Thyroid gland (tissue), 4 donors: ENCODE results near the gene ATF2. TPM values are rescaled to one million over a fixed set of nuclear protein-coding genes. Genes with fewer than 3 reads are reported as not detected.

Experiments used
- DNase-seq, 2 donors: peaks; one replicate each; pipeline ENCODE4 v3.0.0-alpha.2; 2019
- H3K27ac ChIP-seq, 3 donors: fragments of 200-600 bp; sonication (generic); 1 replicate in 2 of 3; 2 replicates in 1 of 3; pipeline ENCODE4 v1.5.1; 2016 to 2019; ENCODE audit warnings: mild to moderate bottlenecking in 1 of 3, moderate library complexity in 1 of 3
- H3K27me3 ChIP-seq: fragments of 200-600 bp; sonication (generic); one replicate; pipeline ENCODE4 v1.5.1; 2019
- H3K36me3 ChIP-seq, 2 donors: fragments of 200-600 bp; sonication (generic); one replicate each; pipeline ENCODE4 v1.5.1; 2016 to 2019
- H3K4me1 ChIP-seq, 2 donors: fragments of 200-600 bp; sonication (generic); one replicate each; pipeline ENCODE4 v1.5.1; 2017 to 2019
- H3K4me3 ChIP-seq, 3 donors: fragments of 200-600 bp; sonication (generic); replicated peaks in 1 of 3; 1 replicate in 2 of 3; 2 replicates in 1 of 3; pipeline ENCODE4 v1.5.1; 2016; ENCODE audit warnings: mild to moderate bottlenecking in 1 of 3
- H3K9me3 ChIP-seq: fragments of 200-600 bp; sonication (generic); one replicate; pipeline ENCODE4 v1.5.1; 2017
- CTCF ChIP-seq, 6 experiments: fragments of 200-600 bp in 3 of 6; fragments of 450-650 bp in 3 of 6; sonication (generic) in 3 of 6; IDR thresholded peaks; one replicate each; pipeline ENCODE4 v1.5.1; 2016 to 2019; ENCODE audit warnings: antibody characterized with exemption in 6 of 6, mild to moderate bottlenecking in 2 of 6, inconsistent platforms in 1 of 6, moderate library complexity in 1 of 6
- POLR2A ChIP-seq, 2 donors: fragments of 450-650 bp; IDR thresholded peaks; one replicate each; pipeline ENCODE4 v1.6.1; 2017; ENCODE audit warnings: antibody characterized with exemption in 2 of 2, mild to moderate bottlenecking in 2 of 2, moderate library complexity in 1 of 2
- WGBS, 2 donors: methylation state at CpG; one replicate each; pipeline ENCODE4 v1.1.5; 2017; 5-methylcytosine and 5-hydroxymethylcytosine counted together
- intact Hi-C: fragments of 100-400 bp; cut with DNase I; formaldehyde crosslinking; loops from one replicate; pipeline ENCODE4 v1.15.1; 2023
- total RNA-seq, 4 donors: library from RNA; depleted of rRNA; stranded (reverse); fragments of >200 nt; gene quantifications; one replicate each; pipeline ENCODE4 v1.2.3, GENCODE V29; 2016

ATF2 gene
- total RNA-seq, 4 donors from 2014 or later, result 64.8 to 120 (median 88.0) TPM

- 82 to 84% methylated on average over 1 of the region's 1 CpG for WGBS, 2 donors
- Histone ChIP-seq H3K4me1 (peaks cover 0 to 8% of the 10 kb centered on the region in 2 donors), H3K4me3 (no peak overlapping the region), H3K9me3 (no peaks in the 10 kb centered on the region), H3K27me3 (no peaks in the 10 kb centered on the region), H3K36me3 (peaks cover 24 to 28% of the 10 kb centered on the region in 2 donors), H3K27ac (no peak overlapping the region)
- no peak for TF ChIP-seq CTCF (IDR thresholded peaks at IDR 0.05)
- no peak for TF ChIP-seq POLR2A (IDR thresholded peaks at IDR 0.05)
- intact Hi-C loops, result no loop called here
- no peak for DNase-seq
Measured at GRCh38 chr2:175175896-175176295, 7.9 kb upstream of the ATF2 start.

GRCh38 chr2:175175320-175175719, 7.3 kb upstream of the ATF2 start:
- 83 to 87% methylated on average over 2 of the region's 2 CpGs for WGBS, 2 donors
- peaks cover 0 to 4% of the 10 kb centered on the region in 2 donors for H3K4me1 ChIP-seq
- TF ChIP-seq CTCF (IDR thresholded peaks at IDR 0.05), result no peak
- no peak for TF ChIP-seq POLR2A (IDR thresholded peaks at IDR 0.05)
- no peaks in the 10 kb centered on the region for H3K27me3 ChIP-seq
- H3K4me3 ChIP-seq, result no peak overlapping the region
- intact Hi-C loops, result no loop called here
- H3K27ac ChIP-seq, result no peak overlapping the region
- no peaks in the 10 kb centered on the region for H3K9me3 ChIP-seq
- no peak for DNase-seq
- peaks cover 24 to 28% of the 10 kb centered on the region in 2 donors for H3K36me3 ChIP-seq

GRCh38 chr2:175170659-175171304, 2.8 kb upstream of the ATF2 start:
- H3K4me3 ChIP-seq, result no peak overlapping the region
- no peak for DNase-seq
- no peak overlapping the region for H3K27ac ChIP-seq
- WGBS, 2 donors, result 89% methylated on average over 3 of the region's 3 CpGs
- no peaks in the 10 kb centered on the region for H3K36me3 ChIP-seq
- intact Hi-C loops, result no loop called here
- no peak for TF ChIP-seq POLR2A (IDR thresholded peaks at IDR 0.05)
- no peak for TF ChIP-seq CTCF (IDR thresholded peaks at IDR 0.05)
- H3K9me3 ChIP-seq, result no peaks in the 10 kb centered on the region
- H3K27me3 ChIP-seq, result no peaks in the 10 kb centered on the region
- H3K4me1 ChIP-seq, result peaks cover 13 to 18% of the 10 kb centered on the region in 2 donors

GRCh38 chr2:175169191-175169590, 1.2 kb upstream of the ATF2 start:
- Histone ChIP-seq H3K9me3 (no peaks in the 10 kb centered on the region), H3K4me3 (peak overlapping the region in 2 of 3 donors; percentile 0 to 69), H3K27ac (no peak overlapping the region), H3K27me3 (no peaks in the 10 kb centered on the region), H3K36me3 (no peaks in the 10 kb centered on the region), H3K4me1 (peaks cover 13 to 18% of the 10 kb centered on the region in 2 donors)
- intact Hi-C loops, result no loop called here
- no peak for DNase-seq
- 48 to 50% methylated on average over 3 of the region's 3 CpGs for WGBS, 2 donors
- TF ChIP-seq POLR2A (IDR thresholded peaks at IDR 0.05), result no peak
- TF ChIP-seq CTCF (IDR thresholded peaks at IDR 0.05), result no peak

GRCh38 chr2:175168564-175168945, 552 bp upstream of the ATF2 start:
- H3K27me3 ChIP-seq, result no peaks in the 10 kb centered on the region
- 0 to 1% methylated on average over 11 of the region's 11 CpGs for WGBS, 2 donors
- TF ChIP-seq POLR2A (IDR thresholded peaks at IDR 0.05) (peak in 1 of 2 donors; percentile 35), CTCF (IDR thresholded peaks at IDR 0.05) (no peak)
- H3K4me1 ChIP-seq, result peaks cover 13 to 18% of the 10 kb centered on the region in 2 donors
- peak overlapping the region; percentile 69 to 83 (median 75) for H3K27ac ChIP-seq
- peak overlapping the region in 2 of 3 donors; percentile 60 to 69 for H3K4me3 ChIP-seq
- H3K9me3 ChIP-seq, result no peaks in the 10 kb centered on the region
- DNase-seq, result no peak
- intact Hi-C loops, result no loop called here
- H3K36me3 ChIP-seq, result no peaks in the 10 kb centered on the region
